Mesendoderm (in vitro differentiated cells): ENCODE data around the gene SMCHD1.

Experiments used
- DNase-seq: peaks from one replicate; pipeline ENCODE4 v3.0.0; 2013
- H2AK5ac ChIP-seq: 2 replicates; pipeline ENCODE4 v1.6.1; 2013; ENCODE audit warnings: low read length, inconsistent platforms
- H2BK120ac ChIP-seq: 2 replicates; pipeline ENCODE4 v1.6.1; 2013; ENCODE audit warnings: low read depth, mild to moderate bottlenecking, low read length, moderate library complexity, mixed read lengths
- H2BK15ac ChIP-seq: replicated peaks from 2 replicates; pipeline ENCODE4 v1.6.1; 2013; ENCODE audit warnings: low read depth, mild to moderate bottlenecking, moderate library complexity
- H2BK5ac ChIP-seq: 2 replicates; pipeline ENCODE4 v1.6.1; 2013; ENCODE audit warnings: low read length, inconsistent platforms
- H3K18ac ChIP-seq: 2 replicates; pipeline ENCODE4 v1.6.1; 2013; ENCODE audit warnings: mild to moderate bottlenecking, low read length, mixed read lengths
- H3K23ac ChIP-seq: one replicate; pipeline ENCODE4 v1.6.1; 2013; ENCODE audit warnings: low read length
- H3K27ac ChIP-seq: 2 replicates; pipeline ENCODE4 v1.5.1; 2013; ENCODE audit warnings: low read depth, mild to moderate bottlenecking, inconsistent platforms, low read length, moderate library complexity
- H3K27me3 ChIP-seq: 2 replicates; pipeline ENCODE4 v1.6.1; 2013; ENCODE audit warnings: low read length, control low read depth, mild to moderate bottlenecking, inconsistent platforms; ENCODE audit not compliant: insufficient read depth, poor library complexity
- H3K36me3 ChIP-seq: 2 replicates; pipeline ENCODE4 v1.6.1; 2013; ENCODE audit warnings: low read length, inconsistent platforms; ENCODE audit not compliant: control insufficient read depth, insufficient read depth
- H3K4ac ChIP-seq: one replicate; pipeline ENCODE4 v1.6.1; 2013; ENCODE audit warnings: low read depth, mild to moderate bottlenecking, low read length, moderate library complexity
- H3K4me1 ChIP-seq: 2 replicates; pipeline ENCODE4 v1.6.1; 2013; ENCODE audit warnings: low read depth, low read length, inconsistent platforms; ENCODE audit not compliant: control insufficient read depth
- H3K4me2 ChIP-seq: 2 replicates; pipeline ENCODE4 v1.6.1; 2013; ENCODE audit warnings: low read length
- H3K4me3 ChIP-seq: 2 replicates; pipeline ENCODE4 v1.5.1; 2013; ENCODE audit warnings: mild to moderate bottlenecking, low read length
- H3K56ac ChIP-seq: one replicate; pipeline ENCODE4 v1.6.1; 2013; ENCODE audit warnings: low read length
- H3K79me1 ChIP-seq: 2 replicates; pipeline ENCODE4 v1.6.1; 2013; ENCODE audit warnings: low read length, inconsistent platforms
- H3K79me2 ChIP-seq: 2 replicates; pipeline ENCODE4 v1.6.1; 2013; ENCODE audit warnings: mild to moderate bottlenecking, low read length; ENCODE audit not compliant: control insufficient read depth, insufficient read depth
- H3K9ac ChIP-seq: 2 replicates; pipeline ENCODE4 v1.6.1; 2013; ENCODE audit warnings: low read length, inconsistent platforms
- H4K5ac ChIP-seq: one replicate; pipeline ENCODE4 v1.6.1; 2013; ENCODE audit warnings: low read length
- H4K8ac ChIP-seq: one replicate; pipeline ENCODE4 v1.6.1; 2013; ENCODE audit warnings: low read depth, mild to moderate bottlenecking, control low read depth, low read length, moderate library complexity
- WGBS: extraction: QIAGEN DNeasy Blood & Tissue Kit; methylation state at CpG from one replicate; pipeline ENCODE4 v1.1.7; 2013; ENCODE audit warnings: low lambda C conversion rate, missing lambda C conversion rate; ENCODE audit not compliant: insufficient coverage; ENCODE audit errors: extremely low coverage; 5-methylcytosine and 5-hydroxymethylcytosine counted together

Gene SMCHD1

DNA sequence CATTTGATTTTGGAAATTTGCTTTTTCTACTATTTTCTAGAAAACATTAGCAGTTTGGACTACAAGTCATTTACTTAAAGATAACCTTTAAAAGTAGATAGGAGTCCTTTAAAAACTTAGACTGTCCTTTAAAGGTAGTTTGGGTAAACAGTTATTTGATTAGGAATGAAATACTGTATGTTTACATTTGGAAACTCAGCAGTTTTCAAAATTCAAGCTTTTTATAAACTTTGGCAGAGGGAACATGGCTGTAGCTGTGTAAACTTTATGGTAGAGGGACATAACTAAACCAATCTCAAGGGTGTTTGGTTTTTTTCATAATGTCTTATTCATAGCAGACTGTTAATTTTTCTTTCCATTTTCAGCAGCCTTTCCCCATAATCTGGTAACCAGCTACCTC, 90.7 kb downstream of the SMCHD1 start:
- H3K4me3 ChIP-seq = no peak overlapping the region
- no peak overlapping the region for H3K23ac ChIP-seq
- H3K56ac ChIP-seq = no peak overlapping the region
- no peak overlapping the region for H4K8ac ChIP-seq
- no peaks in the 10 kb centered on the region for H3K4me1 ChIP-seq
- no peaks in the 10 kb centered on the region for H3K27me3 ChIP-seq
- H2BK5ac ChIP-seq = no peak overlapping the region
- H2BK120ac ChIP-seq = no peak overlapping the region
- H3K18ac ChIP-seq = no peak overlapping the region
- H3K79me2 ChIP-seq = no peaks in the 10 kb centered on the region
- no peak for DNase-seq
- H2AK5ac ChIP-seq = no peak overlapping the region
- H3K4me2 ChIP-seq = no peak overlapping the region
- H3K27ac ChIP-seq = no peak overlapping the region
- H3K79me1 ChIP-seq = no peaks in the 10 kb centered on the region
- H4K5ac ChIP-seq = no peak overlapping the region
- H3K4ac ChIP-seq = no peak overlapping the region
- no peak overlapping the region for H2BK15ac ChIP-seq
- no peaks in the 10 kb centered on the region for H3K36me3 ChIP-seq
- H3K9ac ChIP-seq = no peak overlapping the region

DNA sequence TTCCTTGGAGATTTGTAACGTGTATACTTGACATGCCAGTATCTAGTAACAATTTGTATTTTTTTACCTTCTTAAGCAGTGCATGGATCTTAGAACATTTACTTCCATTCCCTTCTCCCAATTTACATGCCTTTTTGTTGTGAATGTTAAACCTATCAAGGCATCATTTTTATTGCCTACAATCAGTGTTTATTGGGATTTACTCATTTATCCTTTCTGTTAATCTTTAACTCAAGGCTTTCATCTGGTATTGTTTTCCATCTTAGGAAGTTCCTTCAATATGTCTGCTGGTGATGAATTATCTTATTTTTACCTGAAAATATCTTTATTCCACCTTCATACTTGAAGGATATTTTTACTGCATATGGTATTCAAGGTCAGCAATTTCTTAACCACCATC, 102.8 kb downstream of the SMCHD1 start:
- H3K56ac ChIP-seq = no peak overlapping the region
- no peak overlapping the region for H2AK5ac ChIP-seq
- no peaks in the 10 kb centered on the region for H3K79me1 ChIP-seq
- no peak overlapping the region for H2BK5ac ChIP-seq
- no peak overlapping the region for H2BK15ac ChIP-seq
- no peaks in the 10 kb centered on the region for H3K4me1 ChIP-seq
- no peak overlapping the region for H3K9ac ChIP-seq
- H3K36me3 ChIP-seq = peaks cover 1% of the 10 kb centered on the region
- H3K18ac ChIP-seq = no peak overlapping the region
- H3K27ac ChIP-seq = no peak overlapping the region
- WGBS = no CpG with 5 or more reads among the region's 1 CpG
- H3K4ac ChIP-seq = no peak overlapping the region
- H4K8ac ChIP-seq = no peak overlapping the region
- no peak overlapping the region for H3K4me2 ChIP-seq
- no peaks in the 10 kb centered on the region for H3K27me3 ChIP-seq
- H3K23ac ChIP-seq = no peak overlapping the region
- no peak overlapping the region for H4K5ac ChIP-seq
- H3K79me2 ChIP-seq = no peaks in the 10 kb centered on the region
- H2BK120ac ChIP-seq = no peak overlapping the region
- no peak for DNase-seq
- H3K4me3 ChIP-seq = no peak overlapping the region

- H3K79me2 ChIP-seq = no peaks in the 10 kb centered on the region
- no peak overlapping the region for H3K27ac ChIP-seq
- no peaks in the 10 kb centered on the region for H3K27me3 ChIP-seq
- WGBS = no CpG with 5 or more reads among the region's 2 CpGs
- H3K79me1 ChIP-seq = no peaks in the 10 kb centered on the region
- H3K36me3 ChIP-seq = peaks cover 10% of the 10 kb centered on the region
- H3K4ac ChIP-seq = no peak overlapping the region
- no peak for DNase-seq
- no peak overlapping the region for H4K8ac ChIP-seq
- no peaks in the 10 kb centered on the region for H3K4me1 ChIP-seq
- no peak overlapping the region for H3K9ac ChIP-seq
- H3K56ac ChIP-seq = no peak overlapping the region
- no peak overlapping the region for H3K4me3 ChIP-seq
- no peak overlapping the region for H4K5ac ChIP-seq
- H3K23ac ChIP-seq = no peak overlapping the region
- H2AK5ac ChIP-seq = no peak overlapping the region
- H2BK120ac ChIP-seq = no peak overlapping the region
- no peak overlapping the region for H3K18ac ChIP-seq
- no peak overlapping the region for H2BK5ac ChIP-seq
- no peak overlapping the region for H2BK15ac ChIP-seq
- H3K4me2 ChIP-seq = no peak overlapping the region
Measured at GRCh38 chr18:2774669-2775068, 119.1 kb downstream of the SMCHD1 start.

GRCh38 chr18:2776601-2777000, 121.1 kb downstream of the SMCHD1 start:
- H3K4me3 ChIP-seq = no peak overlapping the region
- no CpG with 5 or more reads among the region's 3 CpGs for WGBS

GRCh38 chr18:2777241-2777640, 121.7 kb downstream of the SMCHD1 start:
- no peak overlapping the region for H4K8ac ChIP-seq

More at GRCh38 chr18:2776601-2777000, 121.1 kb downstream of the SMCHD1 start:
- Histone ChIP-seq H2BK5ac (no peak overlapping the region), H3K4ac (no peak overlapping the region), H3K56ac (no peak overlapping the region), H3K4me1 (no peaks in the 10 kb centered on the region), H3K79me2 (no peaks in the 10 kb centered on the region), H3K4me2 (no peak overlapping the region), H3K27ac (no peak overlapping the region), H3K36me3 (peaks cover 10% of the 10 kb centered on the region), H2AK5ac (no peak overlapping the region), H4K5ac (no peak overlapping the region), H4K8ac (no peak overlapping the region), H2BK120ac (no peak overlapping the region), H3K79me1 (no peaks in the 10 kb centered on the region), H3K18ac (no peak overlapping the region), H3K23ac (no peak overlapping the region), H3K9ac (no peak overlapping the region), H2BK15ac (no peak overlapping the region), H3K27me3 (no peaks in the 10 kb centered on the region)
- DNase-seq = no peak

DNA sequence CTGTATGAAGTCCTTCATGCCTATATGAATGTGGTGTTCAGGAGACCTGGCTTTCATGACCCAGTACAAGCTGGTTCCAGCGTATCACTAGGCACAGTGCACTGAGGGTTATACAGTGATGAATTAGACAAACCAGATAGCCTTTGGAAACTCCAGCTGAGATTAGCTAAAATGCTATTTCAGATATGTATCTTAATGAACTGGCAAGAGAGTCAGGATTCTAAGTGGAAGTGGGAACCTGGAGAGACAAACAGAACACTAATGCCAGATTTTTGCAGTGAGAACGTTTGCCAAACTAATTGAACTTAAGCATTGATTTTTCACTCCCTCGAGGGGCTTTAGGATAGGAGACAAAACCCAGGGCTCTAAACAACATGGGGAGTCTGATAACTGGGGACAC, 125.2 kb downstream of the SMCHD1 start:
- H3K56ac ChIP-seq = no peak overlapping the region
- no peak overlapping the region for H2BK120ac ChIP-seq
- no peaks in the 10 kb centered on the region for H3K27me3 ChIP-seq
- H3K4me2 ChIP-seq = no peak overlapping the region
- no peak overlapping the region for H3K18ac ChIP-seq
- H3K79me2 ChIP-seq = no peaks in the 10 kb centered on the region
- WGBS = no CpG with 5 or more reads among the region's 3 CpGs
- no peak overlapping the region for H4K5ac ChIP-seq
- no peak overlapping the region for H2BK5ac ChIP-seq
- H3K9ac ChIP-seq = no peak overlapping the region
- no peaks in the 10 kb centered on the region for H3K79me1 ChIP-seq
- H3K4ac ChIP-seq = no peak overlapping the region
- H3K23ac ChIP-seq = no peak overlapping the region
- H4K8ac ChIP-seq = no peak overlapping the region
- H3K4me1 ChIP-seq = no peaks in the 10 kb centered on the region
- no peak overlapping the region for H3K27ac ChIP-seq
- H3K36me3 ChIP-seq = peaks cover 3% of the 10 kb centered on the region
- no peak overlapping the region for H2AK5ac ChIP-seq
- no peak for DNase-seq
- no peak overlapping the region for H2BK15ac ChIP-seq
- no peak overlapping the region for H3K4me3 ChIP-seq

More at GRCh38 chr18:2777241-2777640, 121.7 kb downstream of the SMCHD1 start:
- Histone ChIP-seq H3K4me3 (no peak overlapping the region), H3K27ac (no peak overlapping the region), H3K23ac (no peak overlapping the region), H2BK120ac (no peak overlapping the region), H3K79me2 (no peaks in the 10 kb centered on the region), H3K9ac (no peak overlapping the region), H3K79me1 (no peaks in the 10 kb centered on the region), H2AK5ac (no peak overlapping the region), H3K56ac (no peak overlapping the region), H3K4me1 (no peaks in the 10 kb centered on the region), H3K18ac (no peak overlapping the region), H4K5ac (no peak overlapping the region), H3K36me3 (peaks cover 10% of the 10 kb centered on the region), H2BK5ac (no peak overlapping the region), H2BK15ac (no peak overlapping the region), H3K4ac (no peak overlapping the region), H3K27me3 (no peaks in the 10 kb centered on the region), H3K4me2 (no peak overlapping the region)
- peak; percentile 38 for DNase-seq
